ENCODE results near the gene SAC3D1. TPM values are rescaled to one million over a fixed set of nuclear protein-coding genes. Genes with fewer than 3 reads are reported as not detected.

SAC3D1 gene
- polyA plus RNA-seq, 5 donors, result 8.9 to 16.8 (median 10.4) TPM

DNA sequence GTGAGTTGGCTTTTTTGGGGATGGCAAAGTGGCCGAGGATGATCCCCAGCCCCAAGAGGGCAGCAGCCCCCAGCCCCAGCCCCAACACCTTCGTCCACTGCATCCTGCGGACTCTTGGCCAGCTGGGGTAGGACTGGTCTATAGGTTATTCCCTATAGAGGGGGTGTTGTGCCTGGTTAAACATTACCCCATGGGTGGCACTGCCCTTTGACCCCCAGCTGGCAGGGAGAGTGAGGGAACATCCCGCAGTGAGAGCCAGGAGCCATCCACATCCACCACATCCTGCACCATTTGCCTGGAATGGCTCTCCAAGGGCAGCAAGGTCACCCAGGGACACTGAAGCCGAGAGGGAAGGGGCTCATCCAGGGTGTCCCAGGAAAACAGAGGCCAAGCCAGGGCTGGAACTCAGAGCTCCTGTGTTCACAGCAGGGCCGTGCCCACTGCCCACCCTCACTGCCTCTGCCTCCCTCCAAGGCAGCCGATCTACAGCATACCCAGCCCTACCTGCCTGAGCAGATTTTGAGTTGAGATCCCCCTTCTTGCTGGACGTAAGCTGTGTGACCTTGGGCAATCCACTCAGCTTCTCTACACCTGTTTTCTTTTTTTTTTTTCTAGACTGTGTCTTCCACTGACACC lies 17.5 kb downstream of the SAC3D1 start, which contains the start of gene NAALADL1:
Gene NAALADL1, minus strand, starts transcription at position 135 of the 636 bp plus-strand sequence. Its CDS starts 32 bp downstream, at position 103.
- no peak for DNase-seq

DNA sequence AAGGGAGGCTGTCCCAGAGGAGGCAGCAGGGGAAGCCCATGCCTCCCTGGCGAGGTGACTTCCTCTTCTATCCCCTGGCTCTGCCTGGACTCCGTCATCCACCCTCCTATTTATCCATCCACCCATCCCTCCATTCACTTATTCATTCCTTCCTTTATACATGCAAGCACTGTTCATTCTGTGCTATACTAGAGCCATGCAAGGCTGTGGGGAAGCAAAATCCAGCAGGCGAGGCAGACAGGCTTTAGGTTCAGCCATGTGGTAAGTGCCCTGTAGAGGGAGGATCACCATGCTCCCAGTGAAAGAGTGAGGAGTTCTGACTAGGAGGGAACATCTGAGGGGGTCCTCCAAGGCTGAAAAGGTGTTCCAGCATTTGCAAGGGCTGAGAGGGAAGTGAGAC lies 18.5 kb downstream of the SAC3D1 start:
- DNase-seq, result no peak

DNA sequence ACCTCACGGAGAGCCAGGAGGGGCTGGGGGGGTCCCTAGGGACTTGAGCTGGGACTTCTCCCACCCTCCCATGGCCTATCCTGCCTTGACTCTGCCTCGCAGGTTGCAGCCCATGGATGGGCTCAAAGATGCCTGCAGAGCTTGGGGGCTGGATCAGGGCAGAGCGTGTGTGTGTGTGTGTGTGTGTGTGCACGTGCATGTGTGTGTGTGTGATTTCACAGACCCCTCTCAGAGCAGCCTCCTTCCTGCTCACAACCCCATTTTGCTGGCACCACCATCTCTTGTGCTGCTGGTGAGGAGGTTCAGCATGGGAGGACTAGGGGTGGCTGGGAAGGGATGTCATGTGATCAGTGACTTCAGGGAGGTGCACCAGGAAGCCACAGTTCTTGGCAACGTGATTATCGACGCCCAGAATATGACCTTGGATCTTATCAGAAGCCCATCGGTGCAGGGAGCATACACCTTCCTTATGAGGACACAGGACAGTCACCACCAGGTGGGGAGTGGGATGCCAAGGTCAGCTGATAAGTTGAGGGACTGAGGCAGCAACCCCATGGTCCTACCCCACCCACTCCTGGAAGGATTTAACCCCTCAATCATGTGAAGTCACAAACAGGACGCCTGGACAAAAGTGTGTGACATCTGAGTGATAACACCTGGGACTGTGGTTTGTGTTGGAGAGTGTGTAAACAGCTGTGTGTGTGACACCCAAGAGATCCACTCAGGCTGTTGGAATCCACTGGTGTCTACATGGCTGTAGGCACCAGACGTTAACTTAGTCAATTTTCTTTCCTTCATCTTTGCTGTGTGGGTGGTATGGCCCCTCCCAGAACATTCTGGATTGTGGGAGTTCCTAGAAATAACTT lies 19.2 kb downstream of the SAC3D1 start:
- no peak for DNase-seq

DNA sequence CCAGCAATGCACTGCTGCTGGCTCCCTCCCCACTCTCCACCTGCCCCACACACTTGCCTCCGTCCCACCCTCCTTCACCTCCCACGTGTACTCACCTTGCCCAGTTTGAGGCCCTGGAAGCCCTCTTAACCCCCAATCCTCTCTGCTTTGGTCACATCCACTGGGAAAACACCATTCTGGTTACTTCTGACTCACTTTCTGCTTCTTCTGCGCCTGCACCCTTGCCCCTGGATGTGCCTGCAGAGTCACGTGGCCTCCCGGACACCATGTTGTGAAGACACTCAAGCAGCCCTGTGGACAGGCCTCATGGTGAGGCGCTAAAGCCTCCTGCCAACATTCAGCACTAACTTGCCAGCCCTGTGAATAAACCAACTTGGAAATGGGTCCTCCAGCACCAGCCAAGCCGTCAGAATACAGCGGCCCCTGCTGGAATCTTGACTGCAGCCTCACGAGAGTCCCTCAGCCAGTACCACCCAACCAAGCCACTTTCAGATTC lies 20.0 kb downstream of the SAC3D1 start:
- no peak for DNase-seq

DNA sequence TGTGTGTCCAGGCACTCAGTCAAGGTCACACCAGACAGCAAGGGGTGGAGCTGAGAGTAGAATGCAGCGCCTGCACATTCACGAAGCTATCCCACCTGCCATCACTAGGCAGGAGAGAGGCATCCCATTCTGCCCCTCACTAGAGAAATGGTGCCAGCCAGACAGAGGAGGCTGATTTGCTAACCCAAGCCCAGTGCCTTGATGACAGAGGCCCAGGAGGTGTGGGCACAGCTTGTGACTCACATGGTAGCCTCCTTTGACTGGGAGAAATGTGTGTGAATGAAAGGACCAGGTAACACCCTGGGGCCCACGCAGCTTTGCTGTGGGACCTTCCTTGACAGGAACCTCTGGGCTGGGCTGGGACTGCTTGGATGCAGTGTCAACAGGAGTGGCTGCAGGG lies 22.5 kb downstream of the SAC3D1 start:
- DNase-seq, result no peak

DNA sequence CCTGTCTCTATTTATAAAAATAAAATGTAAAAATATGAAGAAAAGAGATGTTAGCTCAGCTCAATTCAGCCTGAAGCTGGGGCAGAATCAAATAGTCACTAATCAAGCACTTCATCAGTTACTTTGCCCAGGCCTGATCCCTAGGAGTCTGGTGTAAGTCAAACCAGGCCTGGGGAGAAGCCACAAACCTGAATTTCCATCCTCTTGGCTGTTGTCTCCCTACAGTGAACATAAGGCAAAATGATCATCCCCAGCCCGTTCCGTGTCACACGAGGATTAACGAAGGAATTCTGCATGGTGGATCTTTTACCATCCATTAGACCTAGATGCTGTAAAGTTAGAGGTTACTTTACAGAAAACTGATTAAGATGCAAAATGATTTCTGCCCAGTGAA lies 23.8 kb downstream of the SAC3D1 start:
- DNase-seq, result no peak

DNA sequence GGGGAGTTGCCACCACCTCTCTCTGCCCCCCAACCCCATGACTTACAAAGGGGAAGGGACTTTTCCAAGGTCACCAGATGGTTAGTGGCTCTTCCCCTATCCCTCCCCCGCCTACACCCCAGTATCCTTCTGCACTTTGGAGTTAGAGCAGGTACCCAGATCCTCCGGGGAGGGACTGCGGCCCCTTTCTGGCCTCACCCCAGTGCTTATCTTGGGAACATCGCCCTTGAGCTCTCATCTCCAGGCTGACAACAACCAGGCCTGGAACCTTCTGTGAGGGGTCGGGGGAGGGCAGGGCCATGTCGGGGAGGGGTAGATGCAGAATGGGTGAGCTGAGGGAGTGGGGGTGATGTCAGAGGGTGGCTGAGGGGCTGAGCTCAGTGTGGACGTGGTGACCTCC lies 24.8 kb downstream of the SAC3D1 start:
- DNase-seq, result no peak

DNA sequence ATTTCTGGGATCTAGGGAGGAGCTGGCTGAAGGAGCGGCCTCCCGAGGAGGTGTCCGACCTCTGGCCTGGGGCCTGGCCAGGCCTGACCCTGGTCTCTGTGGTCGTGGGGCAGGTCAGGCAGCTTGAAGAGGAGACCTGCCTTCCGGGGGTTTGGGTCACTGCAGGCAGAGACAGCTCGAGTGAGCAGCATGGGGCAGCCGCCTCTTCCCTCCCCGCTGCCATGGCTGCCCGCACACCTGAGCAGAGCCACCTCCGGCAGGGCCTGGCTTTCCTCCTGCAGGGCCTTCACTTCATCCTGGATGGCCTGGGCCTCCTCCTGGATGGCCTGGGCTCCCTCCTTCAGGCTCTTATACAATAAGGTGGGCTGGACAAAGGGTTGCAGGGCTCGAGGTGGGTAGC lies 25.3 kb downstream of the SAC3D1 start:
- no peak for DNase-seq

DNA sequence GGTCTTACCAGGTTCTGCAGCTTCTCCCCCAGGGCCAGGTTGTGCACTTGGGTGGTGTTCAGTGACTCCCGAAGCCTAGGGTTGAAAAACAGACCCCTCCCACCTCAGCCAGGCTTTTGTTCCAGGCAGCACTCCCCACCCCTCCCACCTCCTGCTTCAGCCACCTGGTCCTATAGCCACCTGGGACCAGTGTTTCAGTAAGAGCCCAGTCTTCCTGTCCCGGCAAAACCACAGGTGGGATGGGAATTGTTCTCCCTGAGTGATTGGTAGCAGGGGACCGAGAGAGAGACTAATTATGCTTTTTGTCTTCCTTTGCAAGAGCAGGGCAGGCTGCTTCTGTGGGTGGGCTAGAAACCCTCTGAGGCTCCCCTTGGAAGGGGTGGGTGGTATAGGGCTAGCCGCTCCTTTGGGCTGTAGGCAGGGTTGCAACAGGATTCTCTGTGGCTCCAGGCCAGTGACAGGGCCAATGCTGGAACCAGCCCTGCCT lies 25.8 kb downstream of the SAC3D1 start:
- no peak for DNase-seq

DNA sequence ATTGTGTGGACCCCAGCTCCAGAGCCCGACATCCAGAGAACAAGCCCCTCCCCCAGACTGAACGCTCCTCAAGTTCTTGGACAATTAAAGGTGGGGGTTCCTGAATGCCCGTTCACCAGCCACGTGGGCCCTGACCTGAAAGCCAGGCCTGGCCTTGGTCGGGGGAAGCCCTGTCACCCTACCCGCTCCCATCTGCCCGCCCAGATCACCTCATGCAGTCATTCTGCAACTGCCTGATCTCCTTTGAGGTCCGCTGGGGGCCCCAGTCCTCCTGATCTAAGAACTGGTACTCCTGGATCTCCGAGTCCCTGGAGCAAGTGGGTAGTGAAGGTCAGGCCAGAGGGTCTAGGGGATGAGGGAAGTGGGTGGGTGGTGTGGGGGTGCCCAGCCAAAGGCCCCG lies 26.4 kb downstream of the SAC3D1 start:
- no peak for DNase-seq

DNA sequence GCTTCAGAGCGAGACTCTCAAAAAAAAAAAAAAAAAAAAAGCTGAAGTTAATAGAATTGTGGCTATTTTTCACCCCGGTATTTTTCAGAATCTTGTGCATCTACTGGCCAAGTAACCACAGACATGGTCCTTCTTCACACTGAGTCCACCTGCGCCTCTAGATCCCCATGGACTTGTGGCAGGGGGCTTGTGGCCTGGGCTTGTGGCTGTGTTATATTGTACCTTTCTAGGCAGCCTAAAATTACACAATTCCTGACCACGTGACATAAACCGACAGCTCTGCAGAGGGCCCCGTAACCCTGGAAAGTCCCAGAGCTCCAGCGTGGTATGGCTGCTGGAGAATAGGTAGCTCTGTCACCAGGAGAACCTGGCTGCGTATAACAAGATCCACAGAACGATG lies 28.2 kb downstream of the SAC3D1 start:
- no peak for DNase-seq

DNA sequence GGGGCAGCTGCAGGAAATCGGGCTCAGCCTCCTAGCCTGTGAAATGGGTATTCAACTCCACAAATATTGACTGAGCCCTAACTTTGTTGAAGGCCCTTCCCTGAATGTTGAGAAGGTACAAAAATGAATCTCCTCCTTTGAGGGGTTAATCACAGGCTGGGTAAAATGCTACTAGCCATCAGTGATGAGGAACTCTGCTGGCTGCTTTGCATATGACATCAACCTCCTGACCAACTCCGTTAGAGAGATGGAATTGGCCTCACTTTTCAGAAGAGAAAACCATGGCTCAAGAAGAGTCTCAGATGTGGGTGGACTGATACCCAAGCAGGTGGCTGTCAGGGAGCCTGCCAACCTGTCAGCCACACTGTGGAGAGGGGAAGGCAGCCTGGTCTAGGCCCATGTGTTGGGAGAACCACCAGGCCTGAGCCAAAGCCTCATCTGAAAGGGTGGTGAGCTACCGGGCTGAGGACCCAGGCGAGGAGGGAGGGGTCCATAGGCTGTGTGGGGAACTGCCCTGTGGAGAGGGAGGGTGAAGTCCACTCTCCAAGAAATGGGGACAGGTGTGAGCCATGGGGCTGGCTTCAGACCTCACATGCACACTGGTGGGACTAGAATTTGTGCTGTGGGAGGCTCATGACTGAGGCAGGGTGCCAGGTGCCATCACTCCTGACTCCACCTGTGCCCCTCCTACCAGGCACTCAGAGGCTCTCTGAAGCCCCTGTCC lies 31.1 kb downstream of the SAC3D1 start:
- no peak for DNase-seq

DNA sequence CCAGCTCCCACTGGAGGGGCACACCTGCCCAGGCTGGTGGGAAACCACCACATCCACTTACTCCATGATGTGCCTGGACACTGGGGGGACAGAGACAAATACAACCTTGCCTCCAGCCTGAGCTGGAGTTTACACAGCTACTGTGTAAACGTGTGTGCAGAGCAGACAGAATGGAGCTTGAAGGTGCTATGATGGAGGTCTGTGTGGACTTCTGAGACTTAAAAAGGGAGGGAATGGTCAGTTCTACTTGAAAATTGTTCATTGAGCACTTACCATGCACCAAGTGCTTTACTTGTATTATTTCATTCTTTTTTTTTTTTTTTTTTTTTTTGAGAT lies 31.6 kb downstream of the SAC3D1 start:
- DNase-seq, result no peak

DNA sequence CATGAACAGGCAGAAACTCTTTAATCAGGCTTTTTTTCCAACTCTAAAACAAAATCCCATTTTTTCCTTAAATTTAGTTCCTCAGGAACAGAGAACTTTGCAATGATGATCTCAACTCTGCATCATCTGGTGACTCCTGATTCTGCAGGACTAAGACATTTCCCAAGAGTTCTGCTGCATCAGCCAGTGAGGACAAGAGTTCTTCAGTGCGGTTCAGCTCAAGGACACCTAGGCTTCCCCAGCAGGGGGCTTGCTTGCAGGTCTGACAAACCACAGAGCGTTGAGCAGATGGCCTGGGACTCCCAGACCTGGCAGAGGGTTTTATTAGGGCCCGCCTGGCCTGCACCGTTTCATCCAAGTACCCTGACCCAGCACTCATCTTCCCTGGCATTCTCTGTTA lies 36.4 kb downstream of the SAC3D1 start:
- DNase-seq, result no peak

DNA sequence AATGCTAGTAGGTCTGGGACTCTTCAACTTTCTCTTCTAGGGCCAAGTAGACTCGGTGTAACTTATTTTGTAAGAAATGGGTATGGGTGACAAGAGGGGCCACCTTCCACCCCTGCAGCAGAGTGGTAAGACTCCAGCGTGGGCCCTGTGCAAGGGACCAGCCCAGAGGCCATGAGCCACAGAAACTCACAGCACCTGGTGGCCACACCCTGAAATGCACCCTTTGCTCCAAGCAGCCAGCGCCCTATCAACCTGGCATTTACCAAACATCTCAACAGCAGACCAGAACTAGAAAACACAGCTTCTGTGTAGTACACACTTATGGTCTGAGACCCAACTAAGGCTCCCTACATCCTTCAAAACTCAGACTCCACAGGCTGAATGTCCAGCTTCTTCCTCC lies 37.1 kb downstream of the SAC3D1 start:
- DNase-seq, result no peak

DNA sequence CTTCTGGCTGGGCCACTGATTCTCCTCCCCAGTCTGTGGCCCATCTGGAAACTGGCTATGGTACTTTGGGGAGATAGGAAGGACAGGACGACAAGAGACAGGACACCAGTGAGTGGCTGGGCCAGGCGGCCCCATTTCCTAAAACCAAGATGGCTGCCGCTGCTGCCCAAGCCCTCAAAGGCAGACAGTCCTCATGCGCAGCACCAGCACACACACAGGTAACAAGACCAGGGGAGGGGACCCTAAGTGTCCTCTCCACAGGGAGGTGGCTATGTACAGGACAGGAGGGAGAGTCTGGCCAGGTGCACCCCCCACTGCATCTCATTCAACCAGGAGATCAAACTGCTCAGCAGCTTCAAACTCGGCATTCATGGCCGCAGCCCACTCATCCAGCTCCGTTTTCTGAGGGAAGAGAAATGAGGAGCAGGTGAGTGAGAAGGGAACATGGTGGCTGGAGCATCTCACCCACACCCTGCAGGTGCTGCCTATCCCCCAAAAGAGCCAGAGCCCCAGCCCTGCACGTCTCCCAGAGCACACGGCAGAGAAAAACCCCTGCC lies 37.9 kb downstream of the SAC3D1 start:
- DNase-seq, result no peak

DNA sequence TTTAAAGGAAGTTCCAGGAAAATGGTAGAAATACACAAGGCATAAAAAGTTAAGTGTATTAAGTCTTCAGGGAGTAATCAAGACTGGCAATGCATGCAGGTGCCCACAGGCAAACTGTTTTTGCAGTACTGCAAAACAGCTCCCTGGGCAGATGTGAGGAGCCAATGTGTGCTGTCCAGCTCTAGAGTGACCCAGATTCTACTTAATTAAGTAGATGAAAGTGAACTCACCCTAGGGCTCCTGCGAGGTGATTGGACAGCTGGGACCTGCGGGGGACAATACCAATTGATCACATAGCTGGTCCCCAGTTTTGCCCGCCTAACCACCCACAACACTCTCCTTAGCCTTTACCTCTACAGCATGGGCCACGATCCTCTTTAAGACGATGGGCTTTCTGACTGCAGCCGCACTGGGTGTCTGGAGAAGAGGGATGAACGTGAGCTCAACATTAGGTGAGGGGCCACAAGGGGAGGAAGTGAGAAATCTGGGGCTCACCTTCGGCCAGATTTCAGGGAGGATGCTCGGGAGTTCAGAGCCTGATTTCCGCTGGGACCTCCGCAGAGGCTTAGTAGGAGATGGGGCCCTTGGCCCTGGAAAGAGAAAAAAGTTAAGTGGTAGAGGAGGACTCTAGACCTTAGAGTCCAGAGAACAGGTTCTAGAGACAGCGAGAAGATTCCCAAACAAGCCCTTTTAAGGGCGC lies 42.3 kb downstream of the SAC3D1 start:
- no peak for DNase-seq

DNA sequence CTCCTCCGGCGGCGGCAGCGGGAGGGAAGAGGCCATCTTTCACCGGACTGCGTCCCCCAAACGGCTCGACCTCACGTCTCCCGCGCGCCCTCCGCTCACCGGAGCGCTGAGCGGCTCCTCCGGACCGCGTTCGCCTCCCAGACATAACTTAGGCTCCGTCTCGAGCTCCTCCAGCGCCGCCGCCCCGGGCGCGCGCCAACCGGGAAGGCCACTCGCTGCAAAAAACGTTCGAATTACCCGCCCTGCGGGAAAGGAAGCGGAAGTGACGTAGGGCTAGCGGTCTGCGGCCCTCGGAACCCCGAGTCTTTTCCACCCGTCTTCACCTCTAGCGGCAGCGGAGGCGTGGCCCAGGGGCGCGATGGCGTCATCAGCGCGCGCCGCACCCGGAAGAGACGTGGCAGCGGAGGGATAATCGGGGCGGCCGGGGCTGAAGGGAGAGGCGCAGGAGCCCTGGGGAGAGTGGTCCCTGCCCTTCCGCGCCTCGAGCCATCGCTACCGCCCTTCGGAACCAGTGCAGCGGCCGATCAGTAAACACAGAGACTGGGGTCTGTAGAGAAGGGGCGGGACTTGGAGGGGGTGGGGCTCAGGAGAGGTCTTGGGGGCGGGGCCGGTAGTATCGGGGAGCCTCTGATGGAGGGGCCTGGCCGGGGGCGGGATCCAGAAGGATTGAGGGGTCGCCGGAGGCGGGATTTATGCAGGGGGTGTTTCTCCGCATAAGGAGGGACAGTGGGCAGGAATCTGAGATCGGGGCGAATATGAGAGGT lies 43.0 kb downstream of the SAC3D1 start, which contains the start of the genes CDCA5 and ZFPL1:
Gene CDCA5, minus strand, starts transcription at position 207 of the 764 bp plus-strand sequence. Its CDS starts 62 bp downstream, at position 145.
Gene ZFPL1, plus strand, starts transcription at position 389 of the 764 bp plus-strand sequence. CDS start 477 bp downstream, outside the sequence.
- DNase-seq, result peak; percentile 94 to 95

DNA sequence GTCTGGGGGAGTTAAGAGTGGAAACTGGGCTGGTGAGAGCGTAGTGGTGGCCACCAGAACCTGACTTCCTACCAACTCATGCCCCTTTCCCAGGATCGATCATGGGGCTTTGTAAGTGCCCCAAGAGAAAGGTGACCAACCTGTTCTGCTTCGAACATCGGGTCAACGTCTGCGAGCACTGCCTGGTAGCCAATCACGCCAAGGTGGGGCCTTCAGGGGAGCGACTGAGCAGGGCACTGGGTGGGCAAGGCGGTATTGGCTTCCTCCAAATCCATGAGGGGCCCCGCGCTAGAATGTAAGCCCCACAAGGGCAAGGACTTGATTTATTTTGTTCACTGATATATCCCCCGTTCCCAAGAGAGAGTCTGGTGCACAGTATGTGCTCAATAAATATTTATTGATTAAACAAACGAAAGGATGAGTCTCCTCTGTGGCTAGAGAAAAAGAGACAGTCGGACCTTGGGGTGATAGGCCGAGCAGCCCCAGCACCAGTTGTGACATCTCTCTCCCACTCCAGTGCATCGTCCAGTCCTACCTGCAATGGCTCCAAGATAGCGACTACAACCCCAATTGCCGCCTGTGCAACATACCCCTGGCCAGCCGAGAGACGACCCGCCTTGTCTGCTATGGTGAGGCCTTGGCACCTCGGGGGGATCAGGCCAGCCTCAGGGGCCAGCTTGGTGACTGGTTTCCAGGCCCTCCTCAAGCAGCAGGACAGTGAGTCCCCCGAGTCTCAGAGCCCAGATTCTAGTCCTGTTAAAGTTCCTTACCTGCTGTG lies 43.8 kb downstream of the SAC3D1 start:
- DNase-seq, result no peak

DNA sequence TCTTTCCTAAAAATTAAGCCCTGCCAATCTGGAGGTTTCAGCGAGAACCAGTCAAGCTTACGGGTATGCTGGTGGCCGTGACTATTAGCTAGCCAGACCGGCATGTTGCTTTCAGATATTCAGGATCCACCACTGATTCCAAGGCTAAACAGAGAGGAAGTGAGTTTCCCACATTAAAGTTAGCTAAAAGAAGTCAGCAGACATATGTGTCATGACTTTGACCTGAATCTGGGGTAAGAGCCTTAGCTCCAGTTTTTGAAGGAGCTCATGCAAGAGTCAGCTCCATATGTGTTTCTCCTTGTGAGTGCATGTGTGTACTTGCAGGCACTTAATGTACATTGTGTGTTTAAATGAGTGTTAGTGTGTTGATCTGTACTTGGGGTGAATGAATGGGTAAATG lies 44.4 kb downstream of the SAC3D1 start:
- no peak for DNase-seq

Measured in right lung (tissue), 5 donors.